ENCODE data around the gene STPG3.

STPG3 gene

GRCh38 chr9:137299203-137299565 is 48.1 kb downstream of the STPG3 start:
- DNase-seq, result no peak

GRCh38 chr9:137299938-137300337 is 48.9 kb downstream of the STPG3 start:
- DNase-seq, result peak in 16 of 56 donors; percentile 13 to 68 (median 49)

- DNase-seq, result peak in 2 of 56 donors; percentile 32 to 47
Observed at GRCh38 chr9:137300567-137301080, 49.5 kb downstream of the STPG3 start.

GRCh38 chr9:137301081-137301947 is 50.2 kb downstream of the STPG3 start:
- peak in 2 of 56 donors; percentile 17 to 30 for DNase-seq

- peak in 55 of 56 donors; percentile 34 to 96 (median 79) for DNase-seq
Observed at GRCh38 chr9:137302118-137302448, 51.0 kb downstream of the STPG3 start, which contains the start of gene NRARP. NRARP (minus strand) TSS chr9:137302271; CDS start chr9:137301928, 343 bp downstream.

GRCh38 chr9:137302449-137303150 is 51.5 kb downstream of the STPG3 start:
- no peak for DNase-seq
